ENCODE results near the gene SEMA6B.

GRCh38 chr19:4503132-4503824, 56.2 kb downstream of the SEMA6B start:
- no peak for TF ChIP-seq SMC3 (IDR thresholded peaks at IDR 0.05; ENCODE audit: low read depth, low read length)
- TF ChIP-seq, protein P1, sequence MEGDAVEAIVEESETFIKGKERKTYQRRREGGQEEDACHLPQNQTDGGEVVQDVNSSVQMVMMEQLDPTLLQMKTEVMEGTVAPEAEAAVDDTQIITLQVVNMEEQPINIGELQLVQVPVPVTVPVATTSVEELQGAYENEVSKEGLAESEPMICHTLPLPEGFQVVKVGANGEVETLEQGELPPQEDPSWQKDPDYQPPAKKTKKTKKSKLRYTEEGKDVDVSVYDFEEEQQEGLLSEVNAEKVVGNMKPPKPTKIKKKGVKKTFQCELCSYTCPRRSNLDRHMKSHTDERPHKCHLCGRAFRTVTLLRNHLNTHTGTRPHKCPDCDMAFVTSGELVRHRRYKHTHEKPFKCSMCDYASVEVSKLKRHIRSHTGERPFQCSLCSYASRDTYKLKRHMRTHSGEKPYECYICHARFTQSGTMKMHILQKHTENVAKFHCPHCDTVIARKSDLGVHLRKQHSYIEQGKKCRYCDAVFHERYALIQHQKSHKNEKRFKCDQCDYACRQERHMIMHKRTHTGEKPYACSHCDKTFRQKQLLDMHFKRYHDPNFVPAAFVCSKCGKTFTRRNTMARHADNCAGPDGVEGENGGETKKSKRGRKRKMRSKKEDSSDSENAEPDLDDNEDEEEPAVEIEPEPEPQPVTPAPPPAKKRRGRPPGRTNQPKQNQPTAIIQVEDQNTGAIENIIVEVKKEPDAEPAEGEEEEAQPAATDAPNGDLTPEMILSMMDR (IDR thresholded peaks at IDR 0.05) = no peak
